Epithelial cell of alveolus of lung (primary cell): ENCODE data around the gene CUL4A. TPM values are rescaled to one million over a fixed set of nuclear protein-coding genes. Genes with fewer than 3 reads are reported as not detected.

ENCODE experiments used
- total RNA-seq: library from RNA; depleted of rRNA; stranded (reverse); fragments of >200 nt; gene quantifications from 2 replicates; pipeline ENCODE4 v1.2.1, GENCODE V29; 2015

Gene CUL4A
- 48.7 and 91.7 TPM in 2 replicates for total RNA-seq

GRCh38 chr13:113209336-113209758 lies at the start of gene CUL4A:
TSS of gene CUL4A (plus strand) at chr13:113209613. CDS start at chr13:113209628, 15 bp downstream.

GRCh38 chr13:113208421-113209335 lies 735 bp upstream of the CUL4A start, which contains the start of gene PCID2:
TSS of gene PCID2 (minus strand) at chr13:113208669. CDS start at chr13:113208634, 35 bp downstream.

GRCh38 chr13:113296823-113297369 lies 87.5 kb downstream of the CUL4A start, which contains the start of gene LAMP1:
TSS of gene LAMP1 (plus strand) at chr13:113297239. CDS start at chr13:113297435, 196 bp downstream.

Other genes starting within 250 kb of the CUL4A start
- gene MCF2L, start 240.4 kb upstream of the CUL4A start, total RNA-seq, result 0.39 and 0.80 TPM in 2 replicates
- not detected in 2 replicates for gene F7, start 103.8 kb upstream of the CUL4A start, total RNA-seq
- gene F10, start 86.8 kb upstream of the CUL4A start, total RNA-seq, result 12.8 and 29.5 TPM in 2 replicates
- gene PROZ, start 51.0 kb upstream of the CUL4A start, total RNA-seq, result not detected in 2 replicates
- 31.9 and 56.8 TPM in 2 replicates for gene PCID2, start 944 bp upstream of the CUL4A start, total RNA-seq
- 153 and 213 TPM in 2 replicates for gene LAMP1, start 87.6 kb downstream of the CUL4A start, total RNA-seq
- gene GRTP1, start 154.5 kb downstream of the CUL4A start, total RNA-seq, result 1.2 and 5.9 TPM in 2 replicates
- gene ADPRHL1, start 243.9 kb downstream of the CUL4A start, total RNA-seq, result 0.56 and 1.9 TPM in 2 replicates